GM18861 (cell line): ENCODE results near the gene LSM2.
"Not testable (repeated sequence)": the region's sequence is repeated elsewhere in the genome, so short reads cannot be mapped to it uniquely, and the experiment has no call there.

Experiments
- ATAC-seq: cut with Tn5 transposase; IDR thresholded peaks from one replicate; pipeline ENCODE4 v1.9.1; 2021; ENCODE audit not compliant: unreplicated experiment

Gene LSM2

DNA sequence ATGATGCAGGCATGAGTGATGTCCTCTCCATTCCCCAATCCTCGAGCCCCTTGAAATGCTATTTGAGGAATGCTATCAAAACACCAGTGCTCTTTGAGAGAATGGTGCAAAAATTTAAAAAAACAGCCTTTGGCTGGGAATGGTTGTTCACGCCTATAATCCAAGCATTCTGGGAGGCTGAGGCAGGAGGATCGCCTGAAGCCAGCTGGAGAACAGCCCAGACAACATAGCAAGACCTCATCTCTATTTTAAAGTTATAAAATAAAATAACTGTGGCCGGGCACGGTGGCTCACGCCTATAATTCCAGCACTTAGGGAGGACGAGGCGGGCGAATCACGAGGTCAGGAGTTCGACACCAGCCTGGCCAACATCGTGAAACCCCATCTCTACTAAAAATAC, 7.0 kb downstream of the LSM2 start:
- ATAC-seq: no peak

- no peak for ATAC-seq
Measured at GRCh38 chr6:31797588-31797987, 9.2 kb downstream of the LSM2 start.

GRCh38 chr6:31796993-31797385, 9.8 kb downstream of the LSM2 start:
- no peak for ATAC-seq

- peak; percentile 76 for ATAC-seq
Measured at GRCh38 chr6:31795616-31796298, 11.0 kb downstream of the LSM2 start, which contains the start of gene VARS1. Gene VARS1, minus strand, starts transcription at chr6:31795752. Its CDS starts 535 bp downstream, at chr6:31795217.

GRCh38 chr6:31794866-31795615, 11.7 kb downstream of the LSM2 start:
- ATAC-seq: no peak

GRCh38 chr6:31794294-31794865, 12.4 kb downstream of the LSM2 start:
- ATAC-seq: no peak

GRCh38 chr6:31793927-31794245, 12.9 kb downstream of the LSM2 start:
- ATAC-seq: not testable (repeated sequence)

- no peak for ATAC-seq
Measured at GRCh38 chr6:31792761-31793171, 14.0 kb downstream of the LSM2 start.

- ATAC-seq: no peak
Measured at GRCh38 chr6:31792090-31792374, 14.7 kb downstream of the LSM2 start.

DNA sequence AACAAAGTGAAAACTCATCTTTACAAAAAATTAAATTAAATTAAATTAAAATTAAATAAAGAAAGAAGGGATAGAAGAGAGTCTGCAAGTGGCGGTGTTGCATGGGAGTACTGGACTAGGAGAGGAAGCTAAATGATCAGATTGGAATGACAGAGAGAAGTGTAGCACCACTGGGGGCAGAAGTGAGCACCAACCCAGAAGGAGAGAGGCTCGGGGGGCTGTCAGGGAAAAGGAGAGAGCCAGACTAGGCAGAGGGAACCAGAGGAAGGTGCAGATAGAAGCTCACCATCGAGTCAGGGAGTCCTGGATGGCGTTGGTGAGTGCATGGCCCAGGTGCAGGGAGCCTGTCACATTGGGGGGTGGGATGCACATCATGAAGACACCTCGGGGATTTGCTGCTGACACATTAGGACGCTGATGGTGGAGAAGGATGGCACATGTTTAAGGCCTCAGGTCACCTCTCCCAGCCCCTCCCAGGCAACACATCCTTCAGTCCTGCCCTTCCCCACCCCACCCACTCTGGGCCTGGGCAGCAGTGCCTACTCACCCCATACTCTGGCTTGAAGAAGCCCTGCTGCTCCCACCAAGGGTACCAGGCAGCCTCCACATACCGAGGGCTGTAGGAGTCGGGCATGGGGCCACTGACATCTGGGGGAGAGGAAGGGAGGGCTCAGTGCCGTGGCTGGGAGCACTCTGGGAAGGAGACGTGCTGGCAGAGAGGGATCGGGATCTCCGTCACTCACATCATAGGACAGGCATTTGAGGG, 15.3 kb downstream of the LSM2 start:
- no peak for ATAC-seq

- ATAC-seq: no peak
Measured at GRCh38 chr6:31785475-31785874, 21.3 kb downstream of the LSM2 start.

DNA sequence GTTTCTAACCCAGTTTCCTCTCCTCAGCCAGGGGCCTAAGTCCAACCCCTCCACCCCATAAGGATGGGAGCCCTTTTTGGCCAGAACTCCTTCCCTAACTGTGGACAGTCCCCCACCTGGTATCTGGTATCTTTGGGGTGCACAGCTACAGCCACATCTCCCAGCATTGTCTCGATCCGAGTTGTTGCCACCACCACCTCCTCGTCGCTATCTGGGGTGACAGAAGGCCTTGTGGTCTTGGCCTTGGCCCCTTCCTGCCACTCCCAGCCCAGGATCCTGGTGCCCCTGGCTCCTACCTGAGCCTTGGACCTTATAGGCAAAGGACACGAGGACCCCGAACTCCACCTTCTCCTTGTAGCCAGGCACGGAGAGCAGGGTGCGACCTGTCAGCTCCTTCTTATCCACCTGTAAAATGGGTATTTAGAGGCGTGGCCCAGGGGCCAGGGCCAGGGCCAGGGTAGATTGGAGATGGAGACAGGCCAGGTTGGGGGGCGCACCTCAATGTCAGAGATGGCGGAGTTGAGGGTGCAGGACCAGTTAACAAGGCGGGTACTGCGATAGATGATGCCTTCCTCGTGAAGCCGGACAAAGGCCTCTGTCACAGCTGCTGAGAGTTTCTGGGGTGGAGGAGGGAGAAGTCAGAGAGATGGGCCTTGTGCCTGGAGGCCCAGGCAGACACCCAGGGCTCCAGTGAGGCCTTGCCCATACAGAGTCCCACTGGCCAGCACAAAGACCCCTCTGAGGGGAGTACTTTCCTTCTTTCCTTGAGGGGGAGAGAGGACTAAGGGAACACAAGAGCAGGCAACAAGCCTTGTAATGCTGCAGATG, 22.5 kb downstream of the LSM2 start:
- ATAC-seq: no peak

GRCh38 chr6:31782126-31782855, 24.5 kb downstream of the LSM2 start:
- ATAC-seq: no peak

DNA sequence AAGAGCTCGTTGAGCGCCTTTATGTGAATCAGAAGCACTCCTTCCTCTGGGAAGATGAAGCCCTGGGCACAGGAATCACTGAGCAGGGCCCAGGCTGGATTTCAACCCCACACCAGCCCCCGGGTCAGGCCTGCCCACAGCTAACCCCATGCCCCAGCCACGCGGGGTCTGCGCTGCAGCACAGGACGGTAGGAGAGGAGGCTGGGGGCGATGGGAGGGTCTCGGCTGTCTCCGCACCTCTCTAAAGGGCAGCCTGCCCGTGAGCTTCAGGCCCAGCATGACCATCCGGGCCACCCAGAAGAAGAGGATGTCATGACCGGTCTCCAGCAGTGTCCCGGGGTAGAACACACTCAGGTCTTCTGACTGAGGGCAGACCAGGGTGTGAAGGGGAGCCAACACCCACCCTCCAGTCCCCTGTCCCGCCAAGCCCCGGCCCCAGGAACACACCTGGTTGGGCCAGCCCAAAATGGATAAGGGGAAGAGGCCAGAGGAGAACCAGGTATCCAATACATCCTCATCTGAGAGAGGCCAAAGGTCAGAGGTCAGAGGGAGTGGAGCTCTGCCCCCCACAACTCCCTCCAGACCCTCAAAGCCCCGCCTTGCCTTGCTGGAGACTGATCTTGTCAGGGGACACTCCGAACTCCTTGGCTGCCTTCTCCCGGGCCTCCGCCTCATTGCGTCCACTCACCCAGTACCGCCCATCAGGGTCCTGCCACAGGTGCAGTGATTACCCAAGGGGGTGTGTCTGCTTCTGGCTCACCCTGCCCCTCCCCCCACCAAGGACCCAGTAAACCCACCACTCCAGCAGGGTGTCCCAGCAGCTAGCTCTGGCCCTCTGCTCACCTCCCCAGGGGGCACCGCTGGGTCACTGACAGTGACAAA, 25.3 kb downstream of the LSM2 start:
- ATAC-seq: no peak

GRCh38 chr6:31780507-31781243, 26.1 kb downstream of the LSM2 start:
- ATAC-seq: no peak

DNA sequence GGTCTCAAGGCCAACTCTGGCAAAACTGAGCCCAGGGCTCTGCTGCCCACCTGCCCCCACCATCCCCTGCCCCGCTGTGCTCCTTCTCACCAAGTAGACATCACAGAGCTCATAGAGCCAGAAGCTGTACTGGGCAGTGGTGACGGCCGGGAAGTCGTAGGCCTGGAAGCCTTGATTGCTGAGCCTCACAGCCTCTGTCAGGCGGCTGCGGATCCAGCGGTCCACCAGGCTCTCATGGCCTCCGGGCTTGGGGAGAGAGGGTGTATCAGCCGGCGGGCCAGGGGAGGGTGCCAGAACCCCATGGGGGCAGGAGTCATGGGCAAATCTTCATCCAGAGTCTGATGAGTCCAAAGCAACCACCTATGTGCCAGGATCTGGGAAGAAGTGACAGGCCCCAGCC, 26.9 kb downstream of the LSM2 start:
- no peak for ATAC-seq

DNA sequence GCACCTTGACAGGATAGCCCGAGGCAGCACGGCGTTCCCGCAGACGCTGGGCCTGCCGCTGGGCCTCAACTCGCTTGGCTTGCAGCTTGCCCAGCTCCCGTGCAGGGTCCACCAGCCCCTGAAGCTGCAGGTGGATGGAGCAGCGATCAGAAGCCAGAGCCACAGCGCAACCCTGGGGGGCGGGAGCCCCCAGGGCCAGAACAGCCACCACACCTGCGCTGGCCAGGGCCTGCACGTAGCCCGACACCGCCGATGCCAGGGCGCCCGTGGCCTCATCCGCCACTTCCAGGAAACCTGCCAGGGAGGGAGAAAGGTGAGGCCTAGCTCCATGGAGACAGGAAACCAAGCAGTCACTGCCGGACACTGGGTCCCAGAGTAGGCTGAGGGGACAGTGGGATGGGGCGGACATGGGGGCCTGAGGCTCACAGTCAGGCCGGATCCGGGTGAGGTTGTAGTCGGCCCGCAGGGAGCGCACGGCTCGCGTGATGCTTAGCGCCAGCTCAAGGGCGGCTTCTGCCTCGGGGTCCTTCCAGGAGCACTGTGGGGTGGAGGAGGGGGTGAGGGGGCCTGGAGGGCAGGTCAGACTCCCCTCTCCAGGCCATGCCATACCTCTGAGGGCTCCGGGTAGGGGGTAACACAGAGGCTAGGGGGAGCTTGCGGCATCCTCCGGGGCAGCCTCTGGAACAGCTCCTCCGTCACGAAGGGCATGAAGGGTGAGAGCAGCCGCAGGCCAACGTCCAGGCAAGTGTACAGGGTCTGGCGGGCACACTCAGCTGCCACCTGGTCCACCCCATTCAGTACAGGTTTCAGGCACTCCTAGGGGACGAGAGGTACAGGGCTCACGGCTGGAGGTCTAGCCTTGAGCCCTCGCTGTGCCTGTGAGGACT, 27.5 kb downstream of the LSM2 start:
- ATAC-seq: no peak

DNA sequence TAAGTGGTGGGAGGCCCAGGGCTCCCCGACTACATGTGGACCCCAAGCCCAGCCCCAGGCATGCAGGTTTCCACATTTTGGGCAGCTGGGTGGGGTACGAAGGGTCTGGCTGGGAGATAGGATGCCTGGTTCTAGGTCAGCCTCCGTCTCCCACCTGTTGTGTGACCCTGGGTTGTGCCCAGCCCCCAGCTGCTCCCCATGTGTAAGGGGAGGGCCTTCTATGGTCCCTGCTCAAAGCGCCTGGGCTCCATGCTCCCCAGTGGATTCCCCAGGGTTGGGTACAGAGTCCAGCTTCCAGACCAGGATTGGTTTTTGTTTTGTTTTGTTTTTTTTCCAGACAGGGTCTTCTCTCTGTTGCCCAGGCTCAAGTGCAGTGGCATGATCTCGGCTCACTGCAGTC, 28.6 kb downstream of the LSM2 start:
- no peak for ATAC-seq
